Ovary (tissue), 9 donors: Measurements from ENCODE around the gene PBXIP1. TPM values are rescaled to one million over a fixed set of nuclear protein-coding genes. Genes with fewer than 3 reads are reported as not detected.
"Not testable (repeated sequence)": the region's sequence is repeated elsewhere in the genome, so short reads cannot be mapped to it uniquely, and the experiment has no call there.

ENCODE experiments used
- DNase-seq, 5 donors: peaks; one replicate each; pipeline ENCODE4 v3.0.0-alpha.2; 2019 to 2020
- H3K27ac ChIP-seq, 2 donors: fragments of 200-600 bp; one replicate each; pipeline versions ENCODE4 v1.5.1 to v1.8.0; 2019 to 2022
- H3K27me3 ChIP-seq: fragments of 200-600 bp; one replicate; pipeline ENCODE4 v1.8.0; 2022
- H3K36me3 ChIP-seq: fragments of 200-600 bp; sonication (generic); one replicate; pipeline ENCODE4 v1.5.1; 2019
- H3K4me1 ChIP-seq: one replicate; pipeline ENCODE4 v1.8.1; 2013; ENCODE audit warnings: mild to moderate bottlenecking, moderate library complexity; ENCODE audit not compliant: insufficient read depth
- H3K4me3 ChIP-seq: fragments of 200-600 bp; sonication (generic); one replicate; pipeline ENCODE4 v1.5.1; 2017
- H3K9me3 ChIP-seq, 2 donors: fragments of 200-600 bp in 1 of 2; sonication (generic) in 1 of 2; one replicate each; pipeline versions ENCODE4 v1.5.1 to v1.8.1; 2013 to 2019; ENCODE audit warnings: mild to moderate bottlenecking in 1 of 2, moderate library complexity in 1 of 2
- CTCF ChIP-seq, 3 donors: fragments of 450-650 bp in 2 of 3; fragments of 200-600 bp in 1 of 3; IDR thresholded peaks; one replicate each; pipeline versions ENCODE4 v1.5.1 to v1.8.0; 2016 to 2022; ENCODE audit warnings: antibody characterized with exemption in 3 of 3, mild to moderate bottlenecking in 1 of 3
- EP300 ChIP-seq: sonication (generic); formaldehyde crosslinking; IDR thresholded peaks from one replicate; pipeline ENCODE4 v1.6.1; 2017; ENCODE audit warnings: antibody characterized with exemption
- POLR2A ChIP-seq: fragments of 450-650 bp; IDR thresholded peaks from one replicate; pipeline ENCODE4 v1.6.1; 2017; ENCODE audit warnings: antibody characterized with exemption, mild to moderate bottlenecking, moderate library complexity
- WGBS, 3 donors: extraction: QIAGEN DNeasy Blood & Tissue Kit in 1 of 3; methylation state at CpG; one replicate each; pipeline versions ENCODE4 v1.1.5 to v1.1.7; 2013 to 2017; 5-methylcytosine and 5-hydroxymethylcytosine counted together
- intact Hi-C, 4 donors: fragments of 100-400 bp; cut with DNase I; formaldehyde crosslinking; loops; one replicate each; pipeline versions ENCODE4 v1.11.0 to v1.15.1; 2022 to 2023
- polyA plus RNA-seq, 2 donors: library from polyadenylated mRNA; stranded (reverse); fragments of 200-250 nt in 1 of 2; fragments of 350-450 nt in 1 of 2; fragmentation: Illumina TruSeq in 1 of 2; extraction: RNeasy Lipid Tissue Mini Kit (QIAGEN cat#74804) in 1 of 2; gene quantifications; one replicate each; pipeline ENCODE4 v1.2.3, GENCODE V29; 2013 to 2014
- total RNA-seq, 7 donors: library from RNA; depleted of rRNA in 2 of 7; stranded (reverse); fragments of >200 nt in 2 of 7; fragmentation: NEBNext Ultra II Directional in 3 of 7; extraction: Animal tissue kit (Norgen Biotek cat#: 25700) in 3 of 7; gene quantifications; one replicate each; pipeline versions ENCODE4 v1.1.0 to v1.2.4, GENCODE V29; 2016 to 2023
- donor health status: DM: no; HTN: no; CAD: no; lungs with moderate emphysema.
- donor health status: DM: no; HTN: no; CAD: no.
- donor health status: Bipolar disorder and iron deficiency.
- donor health status: DM: yes; HTN: yes; CAD: no.
- donor health status: DM: no; HTN: no; CAD: no.
- donor health status: DM: yes; HTN: yes; CAD: no.

PBXIP1 gene
- total and polyA plus RNA-seq, 9 donors, result 78.7 to 170 (median 120) TPM

- TF ChIP-seq POLR2A, result no peak
- TF ChIP-seq CTCF (IDR thresholded peaks at IDR 0.05), result no peak
- TF ChIP-seq EP300, result no peak
- Histone ChIP-seq H3K27me3 (no peaks in the 10 kb centered on the region), H3K4me1 (peaks cover 2% of the 10 kb centered on the region), H3K4me3 (no peak overlapping the region), H3K36me3 (no peaks in the 10 kb centered on the region), H3K27ac (no peak overlapping the region), H3K9me3 (no peaks in the 10 kb centered on the region)
- WGBS, 3 donors, result 83 to 87% (median 84%) methylated on average over 17 of the region's 17 CpGs
- intact Hi-C loops, result no loop called here
- DNase-seq, result no peak
Measured at GRCh38 chr1:154988058-154988954, 32.4 kb upstream of the PBXIP1 start.

- intact Hi-C loops, result no loop called here
- H3K36me3 ChIP-seq, result no peaks in the 10 kb centered on the region
- H3K27me3 ChIP-seq, result no peaks in the 10 kb centered on the region
- TF ChIP-seq CTCF (IDR thresholded peaks at IDR 0.05), result no peak
- no peak for TF ChIP-seq POLR2A
- no peak for TF ChIP-seq EP300
- no peak overlapping the region for H3K27ac ChIP-seq
- no peak overlapping the region for H3K4me3 ChIP-seq
- 86 to 88% (median 86%) methylated on average over 6 of the region's 6 CpGs for WGBS, 3 donors
- no peak for DNase-seq
- H3K9me3 ChIP-seq, result no peaks in the 10 kb centered on the region
- peaks cover 2% of the 10 kb centered on the region for H3K4me1 ChIP-seq
Measured at GRCh38 chr1:154987326-154987725, 31.4 kb upstream of the PBXIP1 start.

GRCh38 chr1:154986736-154987135, 30.8 kb upstream of the PBXIP1 start:
- H3K27me3 ChIP-seq, H3K4me3 ChIP-seq, H3K9me3 ChIP-seq, intact Hi-C loops, DNase-seq, H3K36me3 ChIP-seq, H3K4me1 ChIP-seq, H3K27ac ChIP-seq: not testable (repeated sequence)
- 86 to 92% (median 87%) methylated on average over 4 of the region's 4 CpGs for WGBS, 3 donors

GRCh38 chr1:154983776-154984466, 28.0 kb upstream of the PBXIP1 start:
- TF ChIP-seq POLR2A, result no peak
- no peak for TF ChIP-seq EP300
- TF ChIP-seq CTCF (IDR thresholded peaks at IDR 0.05), result no peak
- Histone ChIP-seq H3K27ac (no peak overlapping the region), H3K4me3 (peak overlapping the region; percentile 50), H3K36me3 (no peaks in the 10 kb centered on the region), H3K4me1 (peaks cover 3% of the 10 kb centered on the region), H3K9me3 (no peaks in the 10 kb centered on the region), H3K27me3 (no peaks in the 10 kb centered on the region)
- intact Hi-C loops, result no loop called here
- WGBS, 3 donors, result 10 to 14% (median 13%) methylated on average over 17 of the region's 17 CpGs
- no peak for DNase-seq
